GM19240 (cell line): Measurements from ENCODE around the gene OGFOD1.
A peak's percentile ranks its signal among the peaks of the same experiment; 100 is the strongest.
"Not testable (repeated sequence)": the region's sequence is repeated elsewhere in the genome, so short reads cannot be mapped to it uniquely, and the experiment has no call there.

Experiments used
- DNase-seq: peaks from one replicate; pipeline ENCODE4 v3.0.0; 2011; ENCODE audit warnings: low spot score; ENCODE audit not compliant: insufficient read length

Gene OGFOD1

DNA sequence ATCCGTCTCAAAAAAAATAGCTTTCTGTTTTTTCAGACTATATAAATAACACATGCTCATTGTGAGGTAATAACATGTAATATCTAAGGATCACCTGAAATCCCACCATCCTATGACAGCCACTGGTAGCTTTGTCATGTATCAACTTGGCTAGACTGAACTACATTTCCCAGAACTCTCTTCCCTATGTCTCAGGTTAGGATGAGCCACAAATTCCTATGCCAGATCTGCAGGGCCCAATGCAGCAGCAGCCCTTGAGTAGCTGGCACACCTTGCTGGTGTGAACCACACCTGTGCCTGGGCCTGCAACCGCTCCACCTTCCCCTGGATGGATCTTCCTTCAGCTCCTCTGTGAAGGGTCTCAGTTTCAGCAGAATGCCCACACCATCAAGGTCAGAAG lies 28.1 kb downstream of the OGFOD1 start:
- no peak for DNase-seq

DNA sequence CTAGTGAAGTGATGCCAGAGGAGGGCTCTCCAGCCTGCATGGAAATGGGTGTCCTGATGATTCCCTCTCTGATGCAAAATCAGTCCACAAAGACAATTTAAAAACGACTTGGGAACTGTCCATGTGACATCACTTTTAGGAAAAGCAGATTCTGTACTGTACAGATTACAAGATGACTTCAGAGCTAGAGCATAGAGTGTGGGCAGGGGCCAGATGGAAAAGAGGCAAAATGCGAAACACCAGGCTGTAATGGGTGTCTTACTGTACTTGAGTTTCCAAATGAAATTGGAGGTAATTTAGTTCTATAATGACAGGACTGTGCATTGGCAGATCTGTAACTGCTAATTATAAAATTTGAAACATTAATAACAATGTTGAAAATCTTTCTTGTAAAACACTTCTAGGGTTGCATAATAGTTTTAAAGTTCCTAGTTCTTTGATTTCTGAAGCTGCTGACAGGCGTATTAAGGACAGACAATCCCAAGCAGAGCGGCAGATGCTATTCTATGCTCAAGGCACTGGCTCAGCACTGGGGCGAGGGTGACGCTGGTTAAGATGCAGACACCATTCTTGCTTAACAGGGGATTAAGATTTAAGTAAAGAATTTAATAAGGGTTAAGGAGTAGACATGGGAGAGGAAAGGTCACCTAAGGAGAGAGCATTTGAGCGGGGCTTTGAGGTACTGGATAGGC lies 29.6 kb downstream of the OGFOD1 start:
- no peak for DNase-seq

DNA sequence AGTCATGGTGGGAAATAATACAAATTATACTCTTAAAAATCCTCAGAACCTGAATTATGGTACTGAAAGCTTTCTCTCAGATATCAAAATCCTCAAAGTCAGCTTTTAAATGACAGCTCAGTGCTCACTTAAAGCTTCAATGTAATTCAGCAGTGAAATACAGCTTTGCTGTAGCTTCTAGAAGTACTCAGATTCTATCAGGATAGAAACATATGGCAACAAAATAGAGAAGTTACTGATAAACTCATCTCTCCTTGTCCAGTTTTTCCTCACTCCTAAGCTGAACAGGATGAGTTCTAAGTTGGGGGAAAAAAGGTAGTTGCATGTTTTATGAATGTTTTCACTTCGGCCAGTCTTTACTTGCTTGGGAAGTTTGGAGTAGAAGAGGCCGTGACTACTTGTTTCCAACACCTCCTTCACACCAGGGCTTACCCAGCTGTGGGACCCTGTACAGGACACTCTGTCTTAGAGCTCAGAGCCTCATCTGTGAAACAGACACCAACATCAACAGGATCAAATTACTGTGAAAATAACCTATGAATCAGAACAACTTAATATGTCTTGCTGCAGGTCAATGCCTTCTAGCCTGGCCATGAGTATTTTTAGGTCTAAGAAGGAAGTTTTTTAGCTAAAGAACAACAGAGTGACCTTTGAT lies 30.2 kb downstream of the OGFOD1 start:
- no peak for DNase-seq

DNA sequence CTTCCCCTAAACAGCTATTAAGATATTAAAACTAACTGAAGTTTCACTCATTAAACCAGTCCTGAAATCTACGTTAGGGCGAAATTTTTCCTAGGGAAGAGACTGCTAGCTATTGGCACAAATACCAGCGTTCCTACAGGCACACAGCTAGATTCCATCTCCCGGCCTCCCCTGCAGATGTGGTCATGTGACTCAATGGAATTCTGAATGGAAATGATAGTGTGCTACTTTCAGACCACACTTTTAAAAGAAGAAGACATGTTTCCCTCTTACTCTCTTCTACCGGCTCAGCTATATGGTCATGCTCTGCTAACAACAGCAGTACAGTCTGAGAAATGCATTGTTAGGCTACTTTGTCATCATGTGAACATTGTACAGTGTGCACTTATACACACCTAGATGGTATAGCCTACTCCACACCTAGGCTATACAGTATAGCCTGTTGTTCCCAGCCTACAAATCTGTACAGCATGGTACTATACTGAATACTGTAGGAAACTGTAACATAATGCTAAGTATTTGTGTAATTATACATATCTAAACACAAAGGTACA lies 31.4 kb downstream of the OGFOD1 start:
- DNase-seq: no peak

DNA sequence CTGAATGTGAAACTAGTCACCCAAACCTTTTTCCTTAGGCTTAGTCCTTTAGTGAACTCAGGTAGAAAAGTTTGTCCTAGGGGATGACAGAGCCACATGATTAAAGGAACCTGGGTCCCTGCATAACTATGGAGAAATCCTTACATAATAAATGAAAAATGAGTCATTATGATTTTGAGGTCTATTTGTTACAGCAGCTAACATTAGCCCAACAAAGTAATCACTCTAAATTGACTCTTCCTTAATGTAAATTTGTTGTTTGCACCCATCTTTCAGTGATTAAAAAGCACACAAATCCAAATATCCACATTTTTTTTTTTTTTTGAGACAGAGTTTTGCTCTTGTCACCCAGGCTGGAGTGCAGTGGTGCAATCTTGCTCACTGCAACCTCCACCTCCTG lies 32.0 kb downstream of the OGFOD1 start:
- no peak for DNase-seq

DNA sequence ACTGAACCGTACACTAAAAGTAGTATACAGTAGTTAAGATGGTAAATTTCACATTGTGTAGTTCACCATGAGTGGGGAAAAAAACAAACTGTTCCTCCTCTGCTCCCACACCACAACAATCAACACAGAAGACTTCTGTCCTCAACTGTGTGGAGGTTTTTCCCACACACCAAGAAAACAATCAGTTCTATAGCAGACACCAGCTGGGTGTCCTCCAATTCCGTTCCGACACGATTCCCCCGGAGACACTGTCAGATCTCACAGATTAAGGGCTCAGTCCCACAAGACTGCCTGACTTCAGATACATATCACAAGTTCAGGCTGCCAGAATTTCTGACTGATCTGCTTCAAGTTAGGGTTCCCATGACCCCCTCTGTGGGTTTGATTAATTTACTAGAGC lies 36.7 kb downstream of the OGFOD1 start:
- DNase-seq: no peak

DNA sequence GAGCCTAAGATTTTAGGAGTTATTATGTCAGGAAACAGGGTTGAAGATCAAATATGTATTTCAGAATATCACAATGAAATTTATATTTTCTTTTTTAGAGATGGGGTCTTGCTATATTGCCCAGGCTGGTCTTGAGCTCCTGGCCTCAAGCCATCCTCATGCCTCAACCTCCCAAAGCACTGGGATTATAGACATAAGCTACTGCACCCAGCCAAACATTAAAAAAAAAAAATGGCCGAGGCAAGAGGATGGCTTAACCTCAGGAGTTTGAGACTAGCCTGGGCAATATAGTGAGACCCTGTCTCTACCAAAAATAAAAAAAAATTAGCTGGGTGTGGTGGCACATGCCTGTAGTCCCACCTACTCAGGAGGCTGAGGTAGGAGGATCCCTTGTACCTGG lies 37.5 kb downstream of the OGFOD1 start:
- DNase-seq: not testable (repeated sequence)

DNA sequence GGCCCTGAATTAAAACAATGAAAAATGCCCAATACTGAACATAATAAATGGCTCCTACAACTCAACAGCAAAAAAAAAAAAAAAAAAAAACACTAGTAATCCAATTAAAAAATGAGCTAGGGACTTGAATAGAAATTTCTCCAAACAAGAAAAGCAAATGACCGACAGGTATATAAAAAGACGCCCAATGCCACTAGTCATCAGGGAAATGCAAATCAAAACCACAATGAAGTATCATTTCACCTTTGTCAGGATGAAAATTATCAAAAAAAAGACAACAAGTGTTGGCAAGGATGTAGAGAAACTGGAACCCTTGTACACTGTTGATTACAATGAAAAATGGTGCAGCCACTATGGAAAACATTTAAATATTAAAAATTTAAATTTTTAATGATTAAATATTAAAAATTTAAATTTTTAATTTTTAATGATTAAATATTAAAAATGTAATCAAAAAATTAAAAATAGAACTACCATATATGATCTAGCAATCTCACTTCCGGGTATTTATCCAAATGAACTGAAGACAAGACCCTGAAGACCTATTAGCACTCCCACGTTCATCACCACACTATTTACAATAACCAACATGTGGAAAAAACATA lies 40.4 kb downstream of the OGFOD1 start:
- no peak for DNase-seq

DNA sequence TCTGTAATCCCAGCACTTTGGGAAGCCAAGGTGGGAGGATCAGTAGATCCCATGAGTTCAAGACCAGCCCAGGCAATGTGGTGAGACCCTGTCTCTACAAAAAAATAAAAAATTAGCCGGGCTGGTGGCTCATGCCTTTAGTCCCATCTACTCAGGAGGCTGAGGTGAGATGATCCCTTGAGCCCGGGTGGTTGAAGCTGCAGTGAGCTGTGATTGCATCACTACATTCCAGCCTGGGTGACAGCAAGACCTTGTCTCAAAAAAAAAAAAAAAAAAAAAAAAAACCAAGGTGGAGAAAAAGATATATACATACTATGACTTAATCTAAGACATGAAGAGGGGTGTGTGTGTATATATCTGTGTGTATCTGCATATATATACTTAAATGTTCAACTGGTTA lies 41.8 kb downstream of the OGFOD1 start:
- DNase-seq: no peak

DNA sequence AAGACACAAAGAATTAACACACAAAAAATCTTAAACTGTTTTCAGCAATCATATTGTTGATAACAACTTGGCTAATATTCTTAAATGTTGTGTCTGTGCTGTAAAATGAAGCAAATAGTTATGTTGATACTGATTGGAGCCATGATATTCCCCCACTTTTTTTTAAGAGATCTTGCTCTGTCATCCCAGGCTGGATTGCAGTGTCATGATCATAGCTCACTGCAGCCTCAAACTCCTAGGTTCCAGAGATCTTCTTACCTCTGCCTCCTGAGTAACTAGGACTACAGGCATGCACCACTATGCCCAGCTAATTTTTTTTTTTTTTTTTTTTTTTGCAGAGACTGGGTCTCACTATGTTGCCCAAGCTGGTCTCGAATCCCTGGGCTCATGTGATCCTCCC lies 42.5 kb downstream of the OGFOD1 start:
- no peak for DNase-seq

DNA sequence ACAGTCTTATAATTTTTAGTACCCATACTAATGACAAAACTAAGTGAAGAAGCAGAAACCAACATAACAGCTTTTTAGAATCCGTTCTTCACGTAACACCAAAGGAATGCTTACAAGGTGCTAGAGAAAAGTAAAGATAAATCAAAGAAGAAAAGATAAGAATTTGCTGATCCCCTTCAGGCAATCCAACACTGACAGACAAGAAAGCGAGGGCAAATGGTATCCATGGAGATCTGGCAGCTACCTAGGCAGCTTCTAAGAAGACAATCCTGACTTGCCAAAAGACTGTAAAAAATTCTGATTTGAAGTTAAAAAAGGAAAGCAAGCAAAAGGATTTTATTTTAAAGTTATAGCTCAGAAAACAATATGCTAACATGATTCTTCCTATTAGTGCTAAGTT lies 53.8 kb downstream of the OGFOD1 start:
- no peak for DNase-seq

DNA sequence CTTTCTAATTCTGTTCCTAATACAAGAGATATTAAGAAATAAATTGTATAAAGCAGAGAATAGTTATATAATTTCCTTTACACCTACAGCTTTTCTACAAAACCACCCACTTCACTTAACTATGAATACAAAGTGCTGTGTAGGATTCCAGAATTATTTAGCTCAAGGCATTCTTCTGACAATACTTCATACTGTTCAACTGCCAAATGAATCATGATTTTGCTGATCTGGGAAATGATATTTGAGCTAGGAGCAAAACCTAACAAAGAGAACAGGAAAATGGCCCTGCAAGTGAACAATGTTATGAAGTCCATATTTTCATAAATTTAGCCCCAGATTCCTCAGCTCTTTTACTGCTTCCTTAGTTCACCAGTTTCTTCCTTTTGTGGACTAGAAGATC lies 55.6 kb downstream of the OGFOD1 start:
- DNase-seq: no peak

DNA sequence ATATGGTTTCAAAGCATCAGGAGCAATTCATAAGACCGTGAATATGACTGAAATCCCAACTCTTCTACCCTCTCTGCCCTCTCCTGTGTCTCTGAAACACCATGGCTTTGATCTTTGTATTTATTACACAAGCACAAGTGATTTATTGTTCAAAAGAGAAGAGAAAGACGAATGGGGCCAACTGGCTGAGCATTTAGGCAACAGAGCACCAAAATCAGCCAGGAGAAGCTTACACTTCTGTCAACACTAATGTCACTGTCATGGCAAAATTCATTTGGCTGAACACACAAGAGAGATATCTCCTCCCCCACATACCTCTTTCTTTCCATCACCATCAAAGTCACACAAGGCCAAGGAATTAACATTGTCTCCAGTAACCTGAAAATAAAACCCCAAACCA lies 59.2 kb downstream of the OGFOD1 start:
- DNase-seq: no peak

DNA sequence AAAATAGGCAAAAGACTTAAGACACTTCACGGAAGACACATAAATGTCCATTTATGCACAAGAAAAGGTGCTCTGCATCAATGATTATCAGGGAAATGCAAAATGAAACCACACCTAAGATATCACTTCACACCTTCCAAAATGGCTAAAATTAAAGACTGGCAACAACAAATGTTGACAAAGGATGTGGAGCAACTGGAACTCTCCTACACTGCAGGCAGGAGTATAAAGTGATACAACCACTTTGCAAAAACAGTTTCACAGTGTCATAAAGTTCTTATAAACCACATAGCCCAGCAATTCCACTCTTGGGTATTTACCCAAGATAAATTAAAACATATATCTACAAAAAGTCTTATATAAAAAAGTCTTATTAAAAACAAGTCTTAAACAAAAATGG lies 60.7 kb downstream of the OGFOD1 start:
- no peak for DNase-seq

DNA sequence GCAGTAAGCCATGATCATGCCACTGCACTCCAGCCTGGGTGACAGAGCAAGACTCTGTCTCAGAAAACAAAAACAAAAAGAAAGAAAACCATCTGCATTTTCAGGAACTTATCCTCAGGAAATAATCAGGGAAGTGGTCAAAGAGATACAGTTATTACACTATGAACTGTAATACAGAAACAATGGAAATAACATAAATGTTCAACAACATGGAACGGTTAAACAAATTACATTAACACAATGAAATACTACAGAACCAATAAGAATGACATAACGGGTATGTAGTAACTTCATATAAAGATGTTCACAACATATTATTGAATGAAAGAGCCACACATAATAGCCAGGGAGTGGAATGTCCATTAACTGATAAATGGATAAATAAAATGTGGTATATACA lies 61.7 kb downstream of the OGFOD1 start:
- no peak for DNase-seq

DNA sequence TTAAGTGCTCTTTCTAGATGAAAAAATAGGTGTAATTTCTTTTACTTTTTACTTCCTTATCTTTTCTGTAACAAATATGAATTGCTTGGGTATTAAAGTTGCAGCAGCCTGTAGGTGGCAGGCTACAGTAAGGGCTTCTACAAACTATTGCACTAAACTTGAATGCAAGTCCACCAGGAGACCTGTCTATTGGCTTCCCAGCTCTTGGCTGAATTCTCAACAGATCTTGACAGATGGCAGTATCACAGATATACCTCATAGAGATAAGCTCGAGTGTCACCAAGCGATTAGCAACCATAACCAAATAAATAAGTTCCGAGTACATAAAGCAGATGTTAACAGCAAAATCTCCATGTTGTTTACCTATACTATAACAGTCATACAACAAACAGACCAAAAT lies 62.6 kb downstream of the OGFOD1 start:
- DNase-seq: no peak

DNA sequence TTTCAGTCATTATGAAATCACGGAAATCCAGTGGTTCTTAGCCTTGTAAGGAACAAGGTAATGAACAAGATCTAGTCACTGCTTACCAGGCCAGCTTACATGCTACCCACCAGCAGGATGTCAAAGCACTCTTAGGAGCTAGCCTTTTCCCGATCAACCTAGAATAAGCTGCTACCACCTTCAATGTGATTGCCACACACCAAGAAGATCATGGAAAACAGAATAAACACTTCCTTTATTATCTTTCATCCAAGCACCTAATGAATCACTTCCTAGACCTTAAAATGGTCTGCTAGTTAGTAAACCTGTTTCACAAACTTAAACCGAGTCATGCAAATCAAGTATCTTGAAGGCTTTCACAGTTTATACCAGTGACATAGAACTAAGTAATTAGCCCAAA lies 63.5 kb downstream of the OGFOD1 start:
- no peak for DNase-seq

DNA sequence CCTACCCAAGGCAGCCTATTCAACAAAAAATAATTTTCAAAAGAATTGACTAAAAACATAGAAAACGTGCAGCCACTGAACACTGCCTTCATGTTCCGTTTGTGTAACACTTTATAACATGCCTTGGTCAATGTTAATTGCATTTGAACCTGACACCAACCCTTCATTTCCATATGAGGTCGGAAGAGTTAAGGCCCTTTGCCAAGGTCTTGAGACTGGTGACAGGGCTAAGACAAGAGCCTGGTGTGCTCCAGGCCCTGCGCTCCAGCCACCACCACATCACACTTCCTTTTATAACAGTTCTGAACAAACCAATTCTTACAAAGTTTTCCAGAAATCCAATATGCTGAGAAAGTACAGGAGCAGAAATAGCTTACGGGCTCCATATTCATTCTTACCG lies 64.3 kb downstream of the OGFOD1 start:
- DNase-seq: no peak

DNA sequence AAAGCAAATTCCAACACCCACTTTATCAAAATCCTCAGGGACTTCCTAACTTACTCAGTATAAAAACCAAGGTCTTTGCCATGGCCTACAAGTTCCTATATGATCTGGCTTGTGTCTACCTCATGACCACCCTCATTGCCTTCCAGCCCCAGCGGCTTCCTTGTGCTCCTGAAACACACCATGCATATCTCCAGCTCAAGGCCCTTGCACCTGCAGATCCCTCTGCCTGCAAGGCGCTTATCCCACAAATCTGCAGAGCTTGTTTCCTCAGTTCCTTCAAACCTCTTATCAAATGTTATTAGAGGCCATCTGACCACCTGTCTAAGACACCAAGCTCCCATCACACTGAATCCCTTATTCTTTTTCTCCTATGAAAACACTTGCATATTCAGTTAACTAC lies 65.9 kb downstream of the OGFOD1 start:
- no peak for DNase-seq

DNA sequence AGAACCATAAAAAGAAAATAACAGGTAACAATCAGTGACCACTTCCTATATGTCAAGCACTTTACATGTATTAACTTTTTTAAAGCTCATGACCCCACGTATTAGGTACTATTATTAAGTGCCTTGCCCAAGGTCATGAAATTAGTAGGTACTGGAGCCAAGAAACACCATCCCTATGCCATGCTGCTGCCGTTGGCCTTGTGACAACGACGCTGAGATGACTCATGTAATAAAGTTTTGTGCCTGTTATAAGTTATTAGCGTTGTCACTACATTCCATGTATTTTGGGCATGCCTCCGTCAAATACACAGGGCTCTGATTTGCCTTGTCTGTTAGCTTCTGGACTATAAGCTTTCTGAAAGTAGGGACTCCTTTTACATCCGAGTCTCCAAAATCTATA lies 67.1 kb downstream of the OGFOD1 start:
- DNase-seq: no peak

DNA sequence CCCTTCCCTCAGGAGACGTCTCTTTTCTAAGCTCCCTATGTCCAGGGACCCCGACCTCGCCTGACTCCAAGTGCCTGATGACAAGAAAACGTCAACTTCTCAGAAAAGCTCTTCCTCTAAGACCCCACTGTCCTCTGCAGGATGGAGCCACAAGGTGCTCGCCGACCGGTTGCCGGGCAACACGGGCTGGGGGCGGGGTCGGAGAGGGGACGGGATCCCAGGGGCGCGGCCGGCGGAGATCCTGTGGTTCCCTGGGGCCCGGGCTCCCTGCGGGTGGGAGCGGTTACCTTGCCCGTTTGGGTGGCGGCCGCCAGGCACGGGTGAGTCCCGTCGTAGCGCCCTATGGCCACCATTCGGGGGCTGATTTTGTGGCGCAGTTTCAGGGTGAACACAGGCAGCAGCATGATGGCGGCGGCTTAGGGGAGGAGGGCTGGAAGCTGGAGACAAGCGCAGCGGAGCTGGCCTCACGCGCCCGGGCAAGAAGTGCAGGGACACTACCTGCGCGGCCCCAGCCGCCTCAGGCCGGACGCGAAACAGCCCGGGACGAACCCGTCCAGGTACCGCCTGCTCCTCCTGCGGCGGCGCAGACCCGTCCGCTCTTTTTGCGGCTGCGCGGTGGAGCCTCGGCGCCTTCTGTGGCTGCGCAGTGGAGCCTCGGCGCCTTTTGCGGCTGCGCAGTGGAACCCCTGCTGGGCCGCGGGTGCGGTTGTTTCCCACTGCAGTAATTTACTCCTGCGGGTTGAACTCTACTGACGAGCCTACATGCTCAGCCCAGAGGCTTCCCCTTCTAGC lies 68.3 kb downstream of the OGFOD1 start, which contains the start of gene BBS2:
Gene BBS2 (minus strand): TSS at position 566 of the 792 bp plus-strand sequence. CDS start 162 bp downstream, at position 404.
- peak; percentile 83 for DNase-seq

DNA sequence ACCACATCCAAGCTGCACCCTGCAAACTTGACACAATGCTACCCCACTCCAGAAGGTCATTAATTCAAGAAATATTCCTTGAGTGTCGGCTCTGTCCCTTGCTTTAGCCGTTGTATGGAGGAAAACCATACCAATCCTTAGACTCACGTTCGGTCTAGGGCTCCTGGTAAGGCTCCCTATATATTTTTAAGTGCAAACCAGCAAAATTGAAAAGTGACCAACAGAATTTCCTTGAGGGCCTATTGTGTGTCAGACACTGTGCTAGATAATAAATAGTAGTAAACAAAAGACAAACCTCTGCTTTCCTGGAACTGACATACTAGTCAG lies 68.9 kb downstream of the OGFOD1 start:
- DNase-seq: no peak
